ENCODE results near the gene PIN1.

The PIN1 gene

DNA sequence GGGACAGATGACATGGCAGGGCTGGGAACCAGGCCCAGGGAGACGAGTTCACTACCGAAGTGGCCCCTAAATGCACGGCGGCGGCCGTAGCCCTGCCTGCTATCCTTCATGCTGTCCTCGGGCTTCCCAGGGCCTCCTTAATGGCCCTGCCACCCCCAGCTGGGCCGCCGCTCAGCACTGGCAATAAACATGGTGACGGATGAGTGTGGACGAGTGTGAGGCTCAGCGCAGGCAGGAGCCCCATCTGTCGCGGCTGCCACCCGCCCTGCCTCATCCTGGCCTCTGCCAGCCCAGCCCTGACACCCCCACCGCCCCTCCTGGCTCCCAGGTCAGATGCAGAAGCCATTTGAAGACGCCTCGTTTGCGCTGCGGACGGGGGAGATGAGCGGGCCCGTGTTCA is 13.6 kb downstream of the PIN1 start:
- TF ChIP-seq, protein P1, sequence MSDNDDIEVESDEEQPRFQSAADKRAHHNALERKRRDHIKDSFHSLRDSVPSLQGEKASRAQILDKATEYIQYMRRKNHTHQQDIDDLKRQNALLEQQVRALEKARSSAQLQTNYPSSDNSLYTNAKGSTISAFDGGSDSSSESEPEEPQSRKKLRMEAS (IDR thresholded peaks at IDR 0.05; ENCODE audit: low read depth, low read length): no peak
- TF ChIP-seq MYC (IDR thresholded peaks at IDR 0.05; ENCODE audit: low read depth, low read length): no peak
- TF ChIP-seq, protein P2, sequence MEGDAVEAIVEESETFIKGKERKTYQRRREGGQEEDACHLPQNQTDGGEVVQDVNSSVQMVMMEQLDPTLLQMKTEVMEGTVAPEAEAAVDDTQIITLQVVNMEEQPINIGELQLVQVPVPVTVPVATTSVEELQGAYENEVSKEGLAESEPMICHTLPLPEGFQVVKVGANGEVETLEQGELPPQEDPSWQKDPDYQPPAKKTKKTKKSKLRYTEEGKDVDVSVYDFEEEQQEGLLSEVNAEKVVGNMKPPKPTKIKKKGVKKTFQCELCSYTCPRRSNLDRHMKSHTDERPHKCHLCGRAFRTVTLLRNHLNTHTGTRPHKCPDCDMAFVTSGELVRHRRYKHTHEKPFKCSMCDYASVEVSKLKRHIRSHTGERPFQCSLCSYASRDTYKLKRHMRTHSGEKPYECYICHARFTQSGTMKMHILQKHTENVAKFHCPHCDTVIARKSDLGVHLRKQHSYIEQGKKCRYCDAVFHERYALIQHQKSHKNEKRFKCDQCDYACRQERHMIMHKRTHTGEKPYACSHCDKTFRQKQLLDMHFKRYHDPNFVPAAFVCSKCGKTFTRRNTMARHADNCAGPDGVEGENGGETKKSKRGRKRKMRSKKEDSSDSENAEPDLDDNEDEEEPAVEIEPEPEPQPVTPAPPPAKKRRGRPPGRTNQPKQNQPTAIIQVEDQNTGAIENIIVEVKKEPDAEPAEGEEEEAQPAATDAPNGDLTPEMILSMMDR (IDR thresholded peaks at IDR 0.05; ENCODE audit: low read depth, low read length): no peak
- H3K4me3 ChIP-seq (ENCODE audit: low read depth, low read length): no peak overlapping the region
- no peak for DNase-seq (ENCODE audit: low read depth)

DNA sequence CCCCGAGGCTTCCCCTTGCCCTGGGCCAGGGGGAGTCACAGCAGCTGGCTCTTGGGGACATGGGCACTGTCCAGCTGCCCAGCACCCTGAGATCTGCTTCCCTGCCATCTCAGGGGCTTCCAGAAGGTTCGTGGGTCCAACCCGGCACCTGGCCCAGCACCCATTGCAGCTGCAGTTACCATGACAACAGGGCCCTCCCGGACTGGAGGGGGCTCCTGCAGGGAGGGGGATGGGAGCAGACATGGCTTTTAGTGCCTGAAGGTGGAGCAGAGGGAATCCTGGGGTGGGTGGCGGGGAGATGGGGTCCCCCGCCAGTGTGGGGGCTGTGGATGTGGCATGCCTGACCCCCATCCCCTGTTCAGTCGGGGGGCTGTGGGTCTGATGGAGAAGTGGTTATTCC is 14.7 kb downstream of the PIN1 start:
- TF ChIP-seq POLR2A (IDR thresholded peaks at IDR 0.05; ENCODE audit: extremely low read depth, insufficient read length): no peak
- TF ChIP-seq, protein P1 (IDR thresholded peaks at IDR 0.05; ENCODE audit: low read depth, low read length): no peak
- no peak for TF ChIP-seq MYC (IDR thresholded peaks at IDR 0.05; ENCODE audit: low read depth, low read length)
- TF ChIP-seq, protein P2 (IDR thresholded peaks at IDR 0.05; ENCODE audit: low read depth, low read length): no peak
- H3K4me3 ChIP-seq (ENCODE audit: low read depth, low read length): no peak overlapping the region
- DNase-seq (ENCODE audit: low read depth): peak; percentile 9

DNA sequence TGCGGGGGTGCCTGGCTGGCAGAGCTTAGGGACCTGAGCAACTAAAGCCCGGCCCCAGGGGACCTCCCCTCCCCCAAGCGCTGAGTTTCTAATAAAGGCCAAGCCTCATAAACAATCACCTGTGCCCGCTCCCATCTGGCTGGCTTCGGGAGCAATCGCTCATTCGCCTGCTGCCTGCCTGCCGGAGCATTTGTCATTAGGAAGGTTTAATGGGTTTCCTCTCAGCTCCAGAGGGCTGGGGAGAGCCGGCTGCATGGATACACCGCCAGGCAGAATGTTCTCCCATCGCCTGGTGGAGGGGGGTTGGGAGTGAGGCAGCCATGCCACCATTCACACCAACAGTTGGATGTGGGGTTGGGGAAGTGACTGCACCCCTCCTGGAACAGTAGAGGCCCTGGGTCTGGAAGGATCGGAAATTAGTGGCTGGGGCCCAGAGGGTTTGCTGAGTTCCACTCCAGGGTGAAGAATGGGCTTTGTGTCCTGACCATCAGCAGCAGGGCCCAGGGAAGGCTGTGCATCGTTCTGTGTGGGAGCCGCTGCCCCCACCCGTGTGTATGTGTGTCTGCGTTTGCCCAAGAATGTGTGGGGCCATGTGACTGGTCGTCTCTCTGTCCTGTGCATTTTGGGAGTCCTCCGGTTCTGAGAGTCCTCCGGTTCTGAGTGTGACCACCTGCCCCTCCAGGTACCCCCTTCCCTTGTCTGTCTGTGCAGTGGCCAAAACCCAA is 15.3 kb downstream of the PIN1 start:
- TF ChIP-seq, protein P1 (IDR thresholded peaks at IDR 0.05; ENCODE audit: low read depth, low read length): no peak
- TF ChIP-seq POLR2A (IDR thresholded peaks at IDR 0.05; ENCODE audit: extremely low read depth, insufficient read length) (no peak), MYC (IDR thresholded peaks at IDR 0.05; ENCODE audit: low read depth, low read length) (no peak)
- TF ChIP-seq, protein P2 (IDR thresholded peaks at IDR 0.05; ENCODE audit: low read depth, low read length): no peak
- no peak overlapping the region for H3K4me3 ChIP-seq (ENCODE audit: low read depth, low read length)
- DNase-seq (ENCODE audit: low read depth): peak; percentile 23

DNA sequence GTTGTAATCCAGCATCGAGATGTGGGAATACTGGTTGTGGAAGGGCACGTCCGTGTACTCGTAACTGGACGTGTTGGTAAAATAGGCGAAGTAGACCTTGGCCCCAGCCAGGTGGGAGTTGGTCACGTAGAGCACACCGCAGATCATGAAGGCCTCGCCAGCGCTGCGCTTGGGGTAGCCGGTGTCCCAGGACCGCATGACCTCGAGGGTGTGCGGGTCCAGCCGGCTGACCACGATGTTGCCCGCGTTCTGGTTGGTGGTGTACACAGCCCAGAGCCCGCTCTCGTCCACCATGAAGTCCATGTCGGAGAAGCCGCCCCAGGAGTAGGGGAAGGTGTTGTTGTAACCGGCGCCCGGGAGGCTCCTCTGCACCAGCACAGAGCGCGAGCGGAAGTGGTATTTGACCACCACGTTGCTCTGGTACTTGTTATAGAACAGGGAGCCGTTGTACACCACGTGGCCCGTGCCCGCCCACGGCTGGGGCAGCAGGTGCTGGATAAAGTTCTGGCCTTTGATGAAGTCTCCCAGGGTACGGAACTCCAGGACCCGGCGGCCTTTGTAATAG is 19.2 kb downstream of the PIN1 start:
- TF ChIP-seq POLR2A (IDR thresholded peaks at IDR 0.05; ENCODE audit: extremely low read depth, insufficient read length) (no peak), MYC (IDR thresholded peaks at IDR 0.05; ENCODE audit: low read depth, low read length) (no peak)
- TF ChIP-seq, protein P1 (IDR thresholded peaks at IDR 0.05; ENCODE audit: low read depth, low read length): no peak
- TF ChIP-seq, protein P2 (IDR thresholded peaks at IDR 0.05; ENCODE audit: low read depth, low read length): no peak
- DNase-seq (ENCODE audit: low read depth): no peak
- H3K4me3 ChIP-seq (ENCODE audit: low read depth, low read length): no peak overlapping the region

DNA sequence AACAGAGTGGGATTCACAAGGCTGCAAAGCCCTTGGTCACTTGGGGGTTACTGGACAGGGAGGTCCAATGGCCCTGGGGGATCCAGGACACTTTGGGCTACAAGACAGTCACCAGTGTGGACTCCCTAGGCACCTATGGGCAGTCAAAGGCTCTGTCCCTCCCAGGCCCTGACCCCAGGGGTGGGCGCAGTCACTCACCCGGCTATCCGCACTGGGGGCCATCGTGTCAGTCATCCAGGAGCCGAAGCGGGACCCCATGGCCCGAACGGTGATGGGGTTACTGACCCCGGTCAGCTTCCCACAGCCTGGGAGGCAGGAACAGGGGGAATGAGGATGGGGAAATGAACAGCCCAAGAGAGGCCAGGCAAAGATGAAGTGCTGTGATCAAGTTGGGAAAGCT is 21.5 kb downstream of the PIN1 start:
- TF ChIP-seq, protein P1 (IDR thresholded peaks at IDR 0.05; ENCODE audit: low read depth, low read length): no peak
- TF ChIP-seq MYC (IDR thresholded peaks at IDR 0.05; ENCODE audit: low read depth, low read length) (no peak), POLR2A (IDR thresholded peaks at IDR 0.05; ENCODE audit: extremely low read depth, insufficient read length) (no peak)
- TF ChIP-seq, protein P2 (IDR thresholded peaks at IDR 0.05; ENCODE audit: low read depth, low read length): no peak
- no peak overlapping the region for H3K4me3 ChIP-seq (ENCODE audit: low read depth, low read length)
- DNase-seq (ENCODE audit: low read depth): no peak

Measured in NB4 (cell line).